HG03565 (cell line): ENCODE measurements around the gene ZNF594.
"Not testable (repeated sequence)": the region's sequence is repeated elsewhere in the genome, so short reads cannot be mapped to it uniquely, and the experiment has no call there.

Source experiments
- ATAC-seq: cut with Tn5 transposase; IDR thresholded peaks from one replicate; pipeline ENCODE4 v1.9.1; 2021; ENCODE audit warnings: mild to moderate bottlenecking, moderate library complexity; ENCODE audit not compliant: unreplicated experiment

ZNF594 gene

DNA sequence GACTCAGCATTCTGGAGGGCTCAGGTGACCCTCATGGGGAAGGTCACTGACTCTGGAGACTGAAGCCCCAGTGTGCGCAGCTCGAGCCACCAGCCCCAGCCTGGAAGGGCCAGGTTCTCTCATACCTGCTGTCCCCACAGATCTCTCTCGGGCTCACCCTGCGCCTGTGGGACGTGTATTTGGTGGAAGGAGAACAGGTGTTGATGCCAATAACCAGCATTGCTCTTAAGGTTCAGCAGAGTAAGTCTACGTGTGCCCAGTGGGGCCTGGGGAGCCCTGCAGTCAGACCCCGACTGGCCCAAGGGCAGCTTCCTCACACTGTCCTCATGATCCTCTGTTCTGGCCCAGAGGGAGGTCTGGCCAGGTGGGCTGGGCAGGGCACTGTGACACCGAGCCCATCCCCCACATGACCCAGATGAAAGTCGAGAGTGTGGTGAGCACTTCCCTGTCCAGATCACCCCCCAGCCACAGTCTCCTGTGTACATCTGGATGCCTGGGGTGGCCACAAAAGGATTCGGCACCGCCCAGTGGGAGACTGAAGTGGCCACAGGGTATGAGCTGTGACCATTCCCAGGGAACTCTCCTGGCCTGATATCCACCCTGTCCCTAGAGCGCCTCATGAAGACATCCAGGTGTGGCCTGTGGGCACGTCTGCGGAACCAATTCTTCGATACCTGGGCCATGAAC lies 54.0 kb downstream of the ZNF594 start:
- ATAC-seq = not testable (repeated sequence)

DNA sequence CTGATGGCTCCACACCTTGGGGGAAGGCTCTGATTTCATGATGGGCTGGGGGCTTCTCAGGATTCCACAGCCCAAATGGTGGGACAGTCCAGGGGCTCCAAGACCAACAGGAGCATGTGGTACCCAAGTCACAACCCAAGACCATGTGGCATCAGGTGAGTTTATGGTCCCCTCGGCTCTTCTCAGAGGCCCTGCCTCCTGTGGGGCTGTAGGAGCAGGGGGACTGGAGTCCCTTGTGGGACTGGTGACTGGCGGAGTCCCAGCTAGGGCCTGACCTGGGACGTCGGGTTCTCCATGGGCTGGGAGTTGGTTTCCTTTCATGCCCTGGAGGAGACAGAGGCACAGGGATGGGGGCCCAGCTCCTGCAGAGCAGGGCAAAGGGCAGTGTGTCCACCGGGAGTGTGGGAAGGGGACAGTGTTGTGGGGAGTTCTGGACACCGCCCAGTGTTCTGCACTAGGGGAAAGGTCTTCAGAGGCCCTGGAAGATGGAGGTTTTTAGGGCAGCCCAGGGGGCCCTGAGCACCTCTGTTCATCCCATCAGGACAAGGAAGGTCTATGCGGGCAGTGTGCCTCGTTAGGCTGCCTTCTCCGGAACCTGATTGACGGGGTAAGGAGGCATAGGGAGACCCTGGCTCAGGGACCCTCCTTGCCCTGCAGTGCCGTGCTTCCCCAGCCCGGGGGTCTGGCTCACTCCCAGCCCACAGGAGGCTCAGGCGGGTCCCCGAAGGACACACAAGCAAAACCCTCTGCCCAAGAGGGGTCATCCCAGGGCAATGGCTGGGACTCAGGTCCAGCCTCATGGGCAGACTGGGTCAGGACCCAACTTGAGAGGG lies 54.9 kb downstream of the ZNF594 start:
- not testable (repeated sequence) for ATAC-seq

DNA sequence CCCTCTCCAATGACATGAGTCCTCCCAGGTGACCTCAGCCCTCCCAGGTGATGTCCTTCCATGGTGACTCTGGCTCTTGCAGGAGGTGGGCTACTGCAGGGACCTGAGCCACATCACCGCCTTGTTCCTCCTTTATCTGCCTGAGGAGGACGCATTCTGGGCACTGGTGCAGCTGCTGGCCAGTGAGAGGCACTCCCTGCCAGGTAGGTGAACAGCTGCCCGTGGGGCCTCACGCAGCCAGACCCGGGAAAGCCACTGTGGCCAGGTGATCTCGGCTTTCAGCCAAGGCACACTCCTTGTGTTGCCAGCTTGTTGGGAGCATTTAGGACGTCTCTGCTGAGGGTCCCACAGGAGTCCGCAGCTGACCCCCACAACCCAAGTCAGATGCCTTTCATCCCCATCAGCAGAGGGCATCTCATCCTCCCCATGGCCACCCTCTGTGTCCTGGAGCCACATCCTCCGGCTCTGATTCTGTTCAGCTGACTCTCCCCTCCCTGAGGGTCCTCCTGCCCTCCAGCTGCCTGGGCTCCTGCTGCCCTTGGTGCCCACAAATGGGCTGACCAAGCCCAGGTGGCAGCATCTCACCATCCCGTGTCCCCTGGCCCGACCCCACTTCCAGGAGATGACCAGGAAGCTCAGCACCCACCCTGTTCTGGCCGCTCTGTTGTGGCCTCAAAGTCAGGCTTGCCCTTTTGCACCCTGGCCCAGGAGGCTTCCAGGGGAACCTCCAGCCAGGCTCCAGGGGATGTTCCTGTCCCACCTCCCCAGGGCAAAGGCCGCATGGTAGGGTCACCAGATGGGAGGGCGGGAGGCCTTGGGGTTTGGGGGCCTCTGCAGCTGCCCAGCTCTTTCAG lies 55.7 kb downstream of the ZNF594 start:
- ATAC-seq = no peak

DNA sequence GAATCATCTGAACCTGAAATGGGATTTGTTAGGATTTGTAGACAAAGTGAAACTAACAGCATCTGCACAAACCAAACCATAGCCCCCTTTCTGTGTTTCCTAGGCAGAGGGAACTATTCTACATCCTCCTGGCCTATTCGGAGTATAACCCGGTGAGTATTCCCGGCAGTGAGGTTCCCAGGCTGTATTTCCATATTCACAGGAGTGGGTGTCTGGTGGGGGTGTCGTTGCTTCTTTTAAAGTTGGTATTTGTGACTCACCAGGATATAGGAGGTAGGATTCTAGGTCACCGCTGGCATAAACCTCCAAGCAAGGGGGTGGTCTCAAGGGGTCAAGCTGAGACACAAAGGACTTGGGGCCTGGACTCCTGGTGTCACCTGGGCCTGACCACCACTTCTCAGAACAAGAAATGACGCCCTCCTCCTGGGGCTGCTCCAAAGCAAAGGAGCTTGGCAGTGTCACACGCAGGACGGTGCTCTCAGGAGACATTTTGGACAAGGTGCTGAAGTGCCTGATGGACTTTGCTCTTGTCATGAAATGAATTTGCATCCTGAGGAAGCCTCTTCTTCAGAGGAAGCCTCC lies 56.4 kb downstream of the ZNF594 start:
- ATAC-seq = not testable (repeated sequence)

DNA sequence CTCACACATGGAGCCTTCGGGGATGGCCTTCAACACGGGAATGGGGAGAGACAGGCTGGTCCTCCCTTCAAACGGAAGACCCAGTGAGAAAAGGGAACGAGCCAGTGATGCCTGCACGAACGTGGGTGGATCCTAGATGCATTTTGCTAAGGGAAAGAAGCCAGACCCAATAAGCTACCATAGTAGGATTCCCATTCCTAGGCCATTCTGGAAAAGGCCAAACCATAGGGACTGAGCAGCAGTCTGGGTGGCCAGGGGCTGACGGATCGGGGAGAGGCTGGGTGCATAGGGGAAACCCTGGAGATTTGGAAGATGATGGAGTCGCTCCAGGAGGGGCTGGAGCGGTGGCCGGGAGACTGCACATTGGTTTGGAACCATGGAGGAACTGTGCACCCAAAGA lies 57.1 kb downstream of the ZNF594 start:
- not testable (repeated sequence) for ATAC-seq

DNA sequence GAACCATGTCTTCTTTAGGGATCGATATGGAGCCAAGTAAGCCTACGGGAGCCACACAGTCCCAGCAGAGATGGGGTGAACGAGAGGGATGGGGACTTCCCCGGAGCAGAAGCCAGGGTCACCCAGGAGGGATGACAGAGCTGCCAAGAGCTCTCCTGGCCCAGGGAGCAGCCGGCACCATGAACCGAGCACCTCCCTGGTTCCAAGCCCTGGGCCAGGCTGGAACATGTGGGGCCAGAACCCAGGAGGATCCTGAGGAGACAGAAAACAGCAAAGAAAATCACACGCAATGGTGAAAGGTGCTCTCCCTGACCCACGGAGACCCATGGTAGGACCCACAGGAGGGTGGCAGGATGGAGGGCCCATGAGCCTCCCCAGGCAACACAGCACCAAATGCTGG lies 57.7 kb downstream of the ZNF594 start:
- ATAC-seq = not testable (repeated sequence)

DNA sequence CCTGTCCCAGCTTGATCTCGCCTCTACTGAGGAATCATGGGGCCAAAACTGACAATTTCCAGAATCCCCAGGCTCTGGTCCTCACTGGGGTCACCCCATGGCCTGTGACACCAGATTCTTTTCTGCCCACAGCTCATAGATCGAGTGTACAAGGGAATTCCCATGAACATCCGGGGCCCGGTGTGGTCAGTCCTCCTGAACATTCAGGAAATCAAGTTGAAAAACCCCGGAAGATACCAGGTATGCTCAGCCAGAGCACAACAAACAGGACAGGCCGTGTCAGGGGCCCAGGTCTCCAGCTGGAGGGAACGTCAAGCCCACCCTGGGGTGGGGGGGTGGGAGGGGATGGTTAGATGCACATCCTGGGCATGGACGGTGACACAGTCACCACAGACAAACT lies 58.4 kb downstream of the ZNF594 start:
- no peak for ATAC-seq

DNA sequence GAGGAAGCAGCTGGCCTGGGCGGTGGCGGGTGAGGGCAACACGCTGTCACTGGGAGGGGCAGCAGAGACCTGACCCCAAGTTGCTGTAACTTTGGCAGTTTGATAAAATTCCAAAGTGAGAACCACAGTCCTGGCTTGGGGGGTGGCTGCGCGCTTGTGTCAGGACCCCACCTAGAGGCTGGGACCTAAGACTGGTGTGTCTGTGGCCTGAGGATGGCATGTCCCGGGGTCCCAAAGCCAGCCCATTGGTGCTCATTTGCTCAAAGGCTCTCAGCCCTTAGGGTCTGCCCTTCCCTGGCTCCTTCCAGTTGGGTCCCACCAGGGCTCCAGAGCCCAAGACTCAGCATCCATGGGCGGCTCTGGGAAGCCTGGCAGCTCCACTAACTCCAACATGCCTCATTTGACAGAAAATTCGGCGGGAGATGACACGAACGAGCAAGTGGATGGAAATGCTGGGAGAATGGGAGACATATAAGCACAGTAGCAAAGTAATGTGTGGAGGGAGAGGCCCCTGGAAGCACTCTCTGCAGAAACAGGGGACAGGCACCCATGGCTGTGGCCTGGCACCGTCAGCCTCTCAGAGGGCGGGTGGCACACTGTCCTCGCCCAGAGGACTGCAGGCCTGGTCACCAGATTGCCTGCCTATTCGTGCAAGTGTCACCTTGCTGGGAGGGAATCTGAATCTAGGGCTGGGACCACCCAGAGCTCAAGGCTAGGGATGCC lies 59.0 kb downstream of the ZNF594 start:
- ATAC-seq = not testable (repeated sequence)

DNA sequence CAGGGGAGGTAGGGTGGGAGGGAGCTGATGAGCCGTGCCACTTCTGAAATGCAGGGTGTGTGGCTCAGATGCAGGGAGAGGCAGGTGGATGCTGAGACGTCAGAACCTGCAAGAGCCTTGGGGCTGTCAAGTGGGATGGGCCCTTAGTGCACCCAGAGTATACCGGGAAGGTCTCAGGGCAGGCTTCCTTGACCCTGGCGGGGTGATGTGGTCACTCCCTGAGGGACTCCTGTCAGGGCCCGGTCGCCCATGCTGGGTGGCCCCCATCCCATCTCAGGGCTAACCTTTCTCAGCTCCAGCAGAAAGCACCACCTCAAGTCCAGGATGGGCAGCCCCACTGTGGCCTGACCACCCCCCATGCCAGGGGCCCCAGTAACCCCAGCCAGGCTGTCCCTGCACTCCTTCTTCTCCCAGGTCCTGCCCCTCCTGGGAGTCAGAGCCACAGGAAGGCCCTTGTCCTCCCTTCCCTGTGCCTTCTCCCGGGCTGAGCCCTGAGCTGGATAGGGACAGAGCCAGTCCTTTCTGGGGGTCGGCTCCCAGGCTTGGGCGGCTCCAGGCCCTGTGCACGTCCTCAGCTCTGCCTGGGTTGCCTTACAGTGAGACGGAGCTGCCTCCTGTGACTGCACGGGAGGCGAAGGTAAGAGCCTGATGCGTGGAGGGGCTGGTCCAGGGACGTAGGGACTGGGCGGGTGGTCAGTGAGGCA lies 59.7 kb downstream of the ZNF594 start:
- not testable (repeated sequence) for ATAC-seq

DNA sequence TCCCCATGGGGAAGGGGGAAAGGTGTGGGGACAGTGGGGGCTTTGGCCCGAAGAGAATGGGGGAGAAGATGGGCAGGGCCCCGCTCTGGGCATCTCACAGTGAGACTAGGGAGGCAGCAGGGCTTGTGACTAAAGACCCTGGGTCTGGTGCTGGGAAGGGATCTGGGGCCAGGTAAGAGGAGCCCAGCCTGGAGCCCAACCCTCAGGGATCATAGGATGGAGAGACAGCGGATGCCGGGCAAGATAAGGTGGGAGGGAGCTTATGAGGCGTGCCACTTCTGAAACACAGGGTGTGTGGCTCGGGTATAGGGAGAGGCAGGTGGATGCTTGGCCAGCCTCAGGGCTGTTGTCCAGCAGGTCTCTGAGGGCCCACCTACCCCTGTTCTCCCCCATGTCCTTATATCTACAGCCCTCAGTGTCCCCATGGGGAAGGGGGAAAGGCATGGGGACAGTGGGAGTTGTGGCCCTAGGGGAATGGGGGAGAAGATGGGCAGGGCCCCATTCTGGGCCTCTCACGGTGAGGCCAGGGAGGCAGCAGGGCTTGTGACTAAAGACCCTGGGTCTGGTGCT lies 60.4 kb downstream of the ZNF594 start:
- ATAC-seq = no peak

DNA sequence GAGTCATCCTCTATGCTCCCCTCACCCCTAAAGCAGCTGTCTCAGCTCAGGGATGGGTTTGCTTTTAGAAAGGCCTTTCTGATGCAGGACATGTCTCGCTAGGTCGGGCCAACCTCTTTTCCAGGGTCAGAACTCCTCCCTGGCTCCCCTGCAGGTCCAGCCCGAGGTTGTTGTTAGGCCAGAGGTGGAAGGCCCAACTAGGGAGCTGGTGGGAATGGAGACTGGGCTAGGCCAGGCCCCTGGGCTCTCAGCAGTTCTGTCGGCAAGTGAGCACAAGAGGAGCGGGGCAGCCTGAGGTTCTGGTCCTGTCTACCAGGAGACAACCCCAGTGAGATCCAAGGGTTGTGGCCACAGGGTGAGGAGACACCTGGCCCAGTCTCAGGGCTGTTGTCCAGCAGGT lies 61.0 kb downstream of the ZNF594 start:
- not testable (repeated sequence) for ATAC-seq

DNA sequence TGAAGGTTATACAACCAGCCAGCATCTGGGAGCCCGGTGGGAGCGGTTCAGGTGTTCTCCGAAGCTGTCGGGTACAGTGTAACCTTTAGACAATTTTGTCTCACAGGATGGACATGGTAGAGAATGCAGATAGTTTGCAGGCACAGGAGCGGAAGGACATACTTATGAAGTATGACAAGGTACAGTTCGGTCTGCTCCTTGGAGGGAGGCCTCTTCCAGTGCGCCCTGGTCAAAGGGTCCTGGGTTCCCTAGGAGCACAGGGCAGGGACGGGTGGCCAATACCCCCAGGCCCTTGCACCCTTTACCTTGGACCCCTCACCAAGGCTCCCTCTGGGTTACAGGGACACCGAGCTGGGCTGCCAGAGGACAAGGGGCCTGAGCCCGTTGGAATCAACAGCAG lies 61.4 kb downstream of the ZNF594 start:
- ATAC-seq = not testable (repeated sequence)

DNA sequence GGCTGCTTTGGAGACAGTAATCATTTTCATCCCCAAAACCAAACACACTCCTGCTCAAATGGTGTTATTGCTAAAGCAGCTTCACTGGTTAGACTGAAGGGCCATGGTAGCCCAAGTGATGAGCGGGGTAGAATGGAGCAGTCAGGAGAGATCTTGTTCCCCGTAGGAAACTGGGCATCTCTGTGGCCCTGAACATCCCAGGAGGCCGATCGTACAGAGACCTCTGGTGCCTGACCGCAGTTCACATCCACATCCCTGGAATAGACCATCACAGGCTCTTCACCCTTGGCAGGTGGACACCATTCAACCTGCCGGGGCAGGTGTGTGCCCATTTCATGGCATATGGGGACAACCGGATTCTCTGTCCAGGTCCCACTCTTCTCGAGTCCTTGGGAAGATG lies 61.9 kb downstream of the ZNF594 start:
- not testable (repeated sequence) for ATAC-seq
